ENCODE measurements around the gene PAK6. TPM values are rescaled to one million over a fixed set of nuclear protein-coding genes. Genes with fewer than 3 reads are reported as not detected.

The PAK6 gene
- polyA plus RNA-seq, 4 donors = 5.6 to 8.7 (median 6.9) TPM

DNA sequence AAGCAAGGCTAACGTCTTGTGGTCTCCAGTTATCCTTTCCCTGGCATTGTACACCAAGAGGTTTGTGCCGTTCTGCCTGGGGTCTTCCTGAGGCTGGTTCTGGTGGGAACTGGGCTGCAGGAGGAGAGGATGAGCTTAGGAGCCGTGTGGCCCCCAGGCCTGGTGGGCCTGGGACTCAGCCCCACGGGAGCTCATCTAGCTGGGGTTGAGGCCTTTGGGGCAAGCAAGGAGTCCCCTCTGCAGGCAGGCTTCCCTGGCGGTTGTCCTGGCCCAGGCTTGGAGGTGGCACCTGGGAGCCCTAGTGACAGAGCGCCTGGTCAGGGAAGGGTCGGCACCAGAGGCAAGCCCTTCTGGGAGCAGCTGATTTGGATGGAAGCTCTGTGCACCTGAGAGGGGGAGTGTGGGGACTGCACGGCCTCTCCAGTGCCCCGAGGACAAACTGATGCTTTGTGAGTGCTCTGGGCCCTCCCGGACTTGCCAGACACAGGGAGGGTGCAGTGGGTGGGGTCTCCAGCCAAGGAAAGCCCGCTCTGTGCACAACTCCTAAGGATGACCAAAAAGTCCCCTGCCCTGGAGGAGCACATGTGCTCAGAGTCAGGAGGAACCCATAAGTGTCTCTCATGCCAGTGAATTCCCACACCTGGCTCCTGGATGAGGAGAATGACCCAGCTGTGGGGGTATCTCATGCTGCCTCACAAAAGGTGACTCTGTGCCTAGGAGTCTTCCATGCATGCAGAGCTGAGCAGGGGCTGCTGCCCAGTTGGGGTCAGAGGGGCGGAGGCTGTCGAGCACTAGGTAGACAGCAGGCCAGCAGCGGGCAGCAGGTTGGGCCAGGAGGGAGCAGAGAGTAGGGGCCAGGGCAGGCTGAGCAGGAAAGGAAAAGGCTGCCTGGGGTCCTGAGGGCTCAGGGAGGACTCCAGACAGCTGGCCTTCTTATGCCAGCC, 2.7 kb downstream of the PAK6 start:
- no peak for DNase-seq (ENCODE audit: low read depth in 4 of 4, low spot score in 2 of 4)

GRCh38 chr15:40242213-40242599, 3.3 kb downstream of the PAK6 start:
- DNase-seq (ENCODE audit: low read depth in 4 of 4, low spot score in 2 of 4) = no peak

DNA sequence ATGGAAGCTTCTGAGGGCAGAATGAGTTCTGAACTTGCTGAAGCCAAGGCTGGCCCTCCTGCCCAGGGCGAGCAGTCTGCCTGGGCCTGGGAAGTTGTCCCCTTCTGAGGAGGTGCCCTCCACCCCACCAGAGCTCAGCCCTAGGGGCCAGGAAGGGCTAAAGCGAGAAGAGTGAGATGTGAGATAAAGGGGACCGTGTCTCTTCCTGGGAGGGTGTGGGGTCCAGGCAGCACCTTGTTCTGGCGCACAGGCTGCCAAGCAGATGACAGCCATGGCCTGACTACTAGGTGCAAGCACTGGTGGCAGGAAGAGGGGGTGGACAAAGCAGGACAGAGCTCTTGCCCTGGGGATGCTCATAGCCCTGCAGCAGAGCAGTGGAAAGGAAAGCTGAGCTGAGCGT, 3.7 kb downstream of the PAK6 start:
- DNase-seq (ENCODE audit: low read depth in 4 of 4, low spot score in 2 of 4) = no peak

- DNase-seq (ENCODE audit: low read depth in 4 of 4, low spot score in 2 of 4) = no peak
Observed at GRCh38 chr15:40243126-40243810, 4.4 kb downstream of the PAK6 start.

- peak in 1 of 4 donors; percentile 47 for DNase-seq (ENCODE audit: low read depth in 4 of 4, low spot score in 2 of 4)
Observed at GRCh38 chr15:40244961-40245523, 6.2 kb downstream of the PAK6 start.

DNA sequence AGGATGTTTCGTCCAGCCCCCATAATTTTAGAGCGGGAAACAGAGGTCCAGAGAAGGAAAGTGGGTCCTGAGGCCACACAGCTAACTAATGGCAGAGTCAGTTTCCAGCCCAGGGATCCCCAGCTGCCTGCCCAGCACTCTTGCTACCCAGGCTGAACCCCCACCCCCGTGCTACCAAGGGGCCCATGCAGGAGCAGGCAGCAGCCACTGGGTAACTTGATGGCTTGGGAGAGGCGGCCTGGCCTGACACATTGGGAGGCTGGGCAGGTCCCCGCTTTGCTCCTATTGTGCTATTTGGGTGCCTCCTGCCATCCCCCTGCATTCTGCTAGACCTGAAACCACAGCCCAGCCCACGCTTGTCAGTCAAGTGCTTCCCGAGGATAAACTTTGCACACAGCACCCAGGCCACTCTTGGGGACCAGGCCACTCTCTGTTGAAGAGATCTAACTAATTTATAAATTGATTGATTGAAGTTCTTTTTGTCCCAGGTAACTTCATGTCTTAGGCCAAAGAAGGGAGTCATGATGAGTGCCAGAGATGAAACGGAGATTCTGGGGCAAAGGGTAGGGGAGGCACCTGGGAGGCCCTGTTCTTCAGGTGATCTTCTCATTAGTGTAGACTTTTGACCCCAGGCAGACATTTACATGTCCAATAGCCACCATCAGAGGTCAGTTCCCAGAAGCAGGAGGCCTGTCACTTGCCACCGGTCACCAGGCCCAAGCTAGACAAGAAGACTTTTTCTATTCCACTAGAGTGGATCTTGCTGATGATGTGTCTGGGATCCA, 7.0 kb downstream of the PAK6 start:
- no peak for DNase-seq (ENCODE audit: low read depth in 4 of 4, low spot score in 2 of 4)

GRCh38 chr15:40246496-40247280, 7.8 kb downstream of the PAK6 start:
- DNase-seq (ENCODE audit: low read depth in 4 of 4, low spot score in 2 of 4) = no peak

- no peak for DNase-seq (ENCODE audit: low read depth in 4 of 4, low spot score in 2 of 4)
Observed at GRCh38 chr15:40247406-40247971, 8.6 kb downstream of the PAK6 start.

- no peak for DNase-seq (ENCODE audit: low read depth in 4 of 4, low spot score in 2 of 4)
Observed at GRCh38 chr15:40248006-40248783, 9.3 kb downstream of the PAK6 start.

DNA sequence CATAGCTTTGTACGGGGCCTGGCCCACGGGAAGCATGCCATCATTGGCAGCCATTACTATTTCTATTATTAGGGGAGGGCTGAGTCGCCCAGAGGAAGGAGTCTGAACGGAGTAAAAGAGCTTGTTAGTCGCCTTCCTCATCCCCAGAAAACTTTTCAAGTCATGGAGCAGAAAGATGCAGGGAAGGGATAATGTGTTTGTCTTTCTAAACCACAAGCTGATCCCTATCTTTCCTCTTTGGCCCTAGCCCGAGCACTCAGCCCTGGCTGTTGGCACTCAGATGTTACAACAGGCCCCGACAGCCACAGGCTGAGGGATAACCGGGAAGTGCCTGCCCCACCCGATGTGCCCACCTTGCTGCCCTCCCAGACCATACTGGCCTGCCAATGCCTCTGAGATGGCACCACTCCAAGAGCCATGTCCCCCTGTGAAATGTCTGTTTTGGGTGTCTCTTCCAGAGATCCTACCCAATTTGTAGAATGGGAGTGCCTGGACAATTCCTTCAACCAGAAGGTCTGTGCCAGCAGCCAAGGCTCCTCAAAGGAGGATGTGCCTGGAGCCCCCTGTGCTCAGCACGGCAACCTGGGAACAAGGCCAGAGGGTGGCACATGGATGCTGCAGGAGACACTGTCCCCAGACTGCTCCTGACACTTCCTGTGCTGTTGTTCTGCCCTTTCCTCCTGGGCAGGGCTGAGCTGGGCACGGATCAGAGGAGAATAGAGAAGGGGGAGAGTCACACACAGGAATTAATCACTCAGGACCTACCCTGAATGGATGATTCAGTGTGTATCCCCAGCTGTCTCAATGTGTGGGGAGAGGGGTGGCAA, 10.8 kb downstream of the PAK6 start:
- DNase-seq (ENCODE audit: low read depth in 4 of 4, low spot score in 2 of 4) = no peak

- no peak for DNase-seq (ENCODE audit: low read depth in 4 of 4, low spot score in 2 of 4)
Observed at GRCh38 chr15:40250304-40250656, 11.4 kb downstream of the PAK6 start.

GRCh38 chr15:40250771-40251483, 12.1 kb downstream of the PAK6 start:
- DNase-seq (ENCODE audit: low read depth in 4 of 4, low spot score in 2 of 4) = no peak

- DNase-seq (ENCODE audit: low read depth in 4 of 4, low spot score in 2 of 4) = no peak
Observed at GRCh38 chr15:40251486-40252140, 12.8 kb downstream of the PAK6 start.

DNA sequence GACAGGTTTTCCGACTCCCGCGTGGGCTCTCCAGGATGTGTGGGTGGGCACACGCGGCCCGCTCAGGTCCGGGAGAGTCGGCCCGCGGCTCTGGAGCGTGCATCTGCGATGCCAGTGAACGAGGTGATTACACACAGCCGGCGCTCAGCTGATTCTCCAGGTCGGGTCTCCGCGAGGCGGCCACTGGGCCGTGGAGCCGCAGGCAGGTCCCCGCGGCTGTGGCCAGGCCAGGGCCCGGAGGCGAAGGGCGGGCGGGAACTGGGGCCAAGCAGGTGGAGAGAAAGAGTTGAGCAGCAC, 13.2 kb downstream of the PAK6 start:
- no peak for DNase-seq (ENCODE audit: low read depth in 4 of 4, low spot score in 2 of 4)

- no peak for DNase-seq (ENCODE audit: low read depth in 4 of 4, low spot score in 2 of 4)
Observed at GRCh38 chr15:40252438-40253166, 13.7 kb downstream of the PAK6 start.

GRCh38 chr15:40253167-40253790, 14.4 kb downstream of the PAK6 start:
- no peak for DNase-seq (ENCODE audit: low read depth in 4 of 4, low spot score in 2 of 4)
